ENCODE measurements around the gene PLD1. TPM values are rescaled to one million over a fixed set of nuclear protein-coding genes. Genes with fewer than 3 reads are reported as not detected.

PLD1 gene
- total RNA-seq, 1 experiment from 2014 or later, result 5.3 TPM

- Mint-ChIP-seq H3K9me3 (ENCODE audit: unreplicated experiment) (no peaks in the 10 kb centered on the region), H3K4me3 (ENCODE audit: unreplicated experiment) (no peak overlapping the region), H3K36me3 (ENCODE audit: insufficient read depth, unreplicated experiment) (peaks cover 5% of the 10 kb centered on the region), H3K27ac (ENCODE audit: unreplicated experiment) (no peak overlapping the region), H3K27me3 (ENCODE audit: insufficient read depth, unreplicated experiment) (no peaks in the 10 kb centered on the region), H3K4me1 (ENCODE audit: low read depth, unreplicated experiment) (peaks cover 31% of the 10 kb centered on the region)
- no peak for TF ChIP-seq CTCF (IDR thresholded peaks at IDR 0.05; ENCODE audit: insufficient read depth in 1 of 2, low read depth in 1 of 2, low read length in 1 of 2, severe bottlenecking in 1 of 2, unreplicated experiment in 1 of 2)
- no peak for DNase-seq
- Histone ChIP-seq H3K4me3 (ENCODE audit: low read depth, low read length) (no peak overlapping the region), H3K4me1 (peaks cover 21% of the 10 kb centered on the region), H3K9me3 (no peaks in the 10 kb centered on the region), H3K27me3 (replicated peaks; ENCODE audit: control insufficient read depth, insufficient read depth, low read length) (no peaks in the 10 kb centered on the region), H3K36me3 (ENCODE audit: control insufficient read depth, insufficient read depth, low read length) (no peaks in the 10 kb centered on the region)
- POLR2A ChIA-PET, result no interaction called here
- intact Hi-C loops (cut with micrococcal nuclease; ENCODE audit: unreplicated experiment), result no loop called here
- CTCF ChIA-PET, result no interaction called here
- no TSS peak for BruUV-seq (replicated peaks)
Measured at GRCh38 chr3:171803044-171803443, 7.2 kb downstream of the PLD1 start.

GRCh38 chr3:171802590-171802956 lies 7.7 kb downstream of the PLD1 start:
- DNase-seq, result no peak
- intact Hi-C loops (cut with micrococcal nuclease; ENCODE audit: unreplicated experiment), result no loop called here
- Histone ChIP-seq H3K9me3 (no peaks in the 10 kb centered on the region), H3K27me3 (replicated peaks; ENCODE audit: control insufficient read depth, insufficient read depth, low read length) (no peaks in the 10 kb centered on the region), H3K4me3 (ENCODE audit: low read depth, low read length) (no peak overlapping the region), H3K4me1 (peaks cover 20% of the 10 kb centered on the region), H3K36me3 (ENCODE audit: control insufficient read depth, insufficient read depth, low read length) (no peaks in the 10 kb centered on the region)
- ChIA-PET POLR2A (no interaction called here), CTCF (no interaction called here)
- Mint-ChIP-seq H3K9me3 (ENCODE audit: unreplicated experiment) (no peaks in the 10 kb centered on the region), H3K27ac (ENCODE audit: unreplicated experiment) (no peak overlapping the region), H3K4me1 (ENCODE audit: low read depth, unreplicated experiment) (peaks cover 31% of the 10 kb centered on the region), H3K36me3 (ENCODE audit: insufficient read depth, unreplicated experiment) (peaks cover 1% of the 10 kb centered on the region), H3K4me3 (ENCODE audit: unreplicated experiment) (no peak overlapping the region), H3K27me3 (ENCODE audit: insufficient read depth, unreplicated experiment) (no peaks in the 10 kb centered on the region)
- TF ChIP-seq CTCF (IDR thresholded peaks at IDR 0.05; ENCODE audit: insufficient read depth in 1 of 2, low read depth in 1 of 2, low read length in 1 of 2, severe bottlenecking in 1 of 2, unreplicated experiment in 1 of 2), result no peak
- no TSS peak for BruUV-seq (replicated peaks)

GRCh38 chr3:171801738-171802589 lies 8.3 kb downstream of the PLD1 start:
- H3K27ac Mint-ChIP-seq (ENCODE audit: unreplicated experiment), result no peak overlapping the region
- H3K36me3 Mint-ChIP-seq (ENCODE audit: insufficient read depth, unreplicated experiment), result no peaks in the 10 kb centered on the region

More at GRCh38 chr3:171801738-171802589, 8.3 kb downstream of the PLD1 start:
- no peak for DNase-seq
- no peaks in the 10 kb centered on the region for H3K27me3 ChIP-seq (replicated peaks; ENCODE audit: control insufficient read depth, insufficient read depth, low read length)
- Mint-ChIP-seq H3K9me3 (ENCODE audit: unreplicated experiment) (no peaks in the 10 kb centered on the region), H3K4me1 (ENCODE audit: low read depth, unreplicated experiment) (peaks cover 27% of the 10 kb centered on the region), H3K27me3 (ENCODE audit: insufficient read depth, unreplicated experiment) (no peaks in the 10 kb centered on the region), H3K4me3 (ENCODE audit: unreplicated experiment) (no peak overlapping the region)
- H3K9me3 ChIP-seq, result no peaks in the 10 kb centered on the region
- intact Hi-C loops (cut with micrococcal nuclease; ENCODE audit: unreplicated experiment), result no loop called here
- CTCF ChIA-PET, result no interaction called here
- TF ChIP-seq CTCF (IDR thresholded peaks at IDR 0.05; ENCODE audit: insufficient read depth in 1 of 2, low read depth in 1 of 2, low read length in 1 of 2, severe bottlenecking in 1 of 2, unreplicated experiment in 1 of 2), result no peak
- H3K36me3 ChIP-seq (ENCODE audit: control insufficient read depth, insufficient read depth, low read length), result no peaks in the 10 kb centered on the region
- BruUV-seq (replicated peaks), result no TSS peak
- peaks cover 14% of the 10 kb centered on the region for H3K4me1 ChIP-seq
- H3K4me3 ChIP-seq (ENCODE audit: low read depth, low read length), result no peak overlapping the region
- POLR2A ChIA-PET, result no interaction called here

Measured in Caco-2 (cell line).